Measurements from ENCODE around the gene PARD3. TPM values are rescaled to one million over a fixed set of nuclear protein-coding genes. Genes with fewer than 3 reads are reported as not detected.

PARD3 gene
- total RNA-seq, 4 donors from 2014 or later: 39.2 to 124 (median 48.0) TPM

- Histone ChIP-seq H3K4me1 (peaks cover 0 to 8% (median 0%) of the 10 kb centered on the region in 4 donors), H3K9me3 (no peaks in the 10 kb centered on the region), H3K27ac (no peak overlapping the region), H3K36me3 (no peaks in the 10 kb centered on the region), H3K27me3 (no peaks in the 10 kb centered on the region), H3K4me3 (no peak overlapping the region)
- TF ChIP-seq, protein P1, sequence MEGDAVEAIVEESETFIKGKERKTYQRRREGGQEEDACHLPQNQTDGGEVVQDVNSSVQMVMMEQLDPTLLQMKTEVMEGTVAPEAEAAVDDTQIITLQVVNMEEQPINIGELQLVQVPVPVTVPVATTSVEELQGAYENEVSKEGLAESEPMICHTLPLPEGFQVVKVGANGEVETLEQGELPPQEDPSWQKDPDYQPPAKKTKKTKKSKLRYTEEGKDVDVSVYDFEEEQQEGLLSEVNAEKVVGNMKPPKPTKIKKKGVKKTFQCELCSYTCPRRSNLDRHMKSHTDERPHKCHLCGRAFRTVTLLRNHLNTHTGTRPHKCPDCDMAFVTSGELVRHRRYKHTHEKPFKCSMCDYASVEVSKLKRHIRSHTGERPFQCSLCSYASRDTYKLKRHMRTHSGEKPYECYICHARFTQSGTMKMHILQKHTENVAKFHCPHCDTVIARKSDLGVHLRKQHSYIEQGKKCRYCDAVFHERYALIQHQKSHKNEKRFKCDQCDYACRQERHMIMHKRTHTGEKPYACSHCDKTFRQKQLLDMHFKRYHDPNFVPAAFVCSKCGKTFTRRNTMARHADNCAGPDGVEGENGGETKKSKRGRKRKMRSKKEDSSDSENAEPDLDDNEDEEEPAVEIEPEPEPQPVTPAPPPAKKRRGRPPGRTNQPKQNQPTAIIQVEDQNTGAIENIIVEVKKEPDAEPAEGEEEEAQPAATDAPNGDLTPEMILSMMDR (IDR thresholded peaks at IDR 0.05): no peak
- TF ChIP-seq POLR2A (IDR thresholded peaks at IDR 0.05): no peak
- no peak for DNase-seq
Observed at GRCh38 chr10:34697351-34698247, 117.5 kb downstream of the PARD3 start.

- H3K9me3 ChIP-seq: no peaks in the 10 kb centered on the region
- no peak for DNase-seq
- no peaks in the 10 kb centered on the region for H3K36me3 ChIP-seq
- peaks cover 0 to 8% (median 0%) of the 10 kb centered on the region in 4 donors for H3K4me1 ChIP-seq
- no peaks in the 10 kb centered on the region for H3K27me3 ChIP-seq
- no peak for TF ChIP-seq POLR2A (IDR thresholded peaks at IDR 0.05)
- TF ChIP-seq, protein P1 (IDR thresholded peaks at IDR 0.05): no peak
- no peak overlapping the region for H3K27ac ChIP-seq
- no peak overlapping the region for H3K4me3 ChIP-seq
Observed at GRCh38 chr10:34696423-34696822, 118.7 kb downstream of the PARD3 start.

GRCh38 chr10:34690383-34691049, 124.6 kb downstream of the PARD3 start:
- Histone ChIP-seq H3K36me3 (no peaks in the 10 kb centered on the region), H3K4me1 (no peaks in the 10 kb centered on the region), H3K27me3 (no peaks in the 10 kb centered on the region), H3K27ac (no peak overlapping the region), H3K4me3 (no peak overlapping the region), H3K9me3 (no peaks in the 10 kb centered on the region)
- no peak for DNase-seq
- no peak for TF ChIP-seq POLR2A (IDR thresholded peaks at IDR 0.05)
- TF ChIP-seq, protein P1 (IDR thresholded peaks at IDR 0.05): no peak

GRCh38 chr10:34689053-34689452, 126.0 kb downstream of the PARD3 start:
- H3K27ac ChIP-seq: no peak overlapping the region
- TF ChIP-seq, protein P1 (IDR thresholded peaks at IDR 0.05): no peak
- TF ChIP-seq POLR2A (IDR thresholded peaks at IDR 0.05): no peak
- H3K9me3 ChIP-seq: no peaks in the 10 kb centered on the region
- DNase-seq: no peak
- H3K4me3 ChIP-seq: no peak overlapping the region
- no peaks in the 10 kb centered on the region for H3K36me3 ChIP-seq
- no peaks in the 10 kb centered on the region for H3K4me1 ChIP-seq
- H3K27me3 ChIP-seq: no peaks in the 10 kb centered on the region

- Histone ChIP-seq H3K9me3 (no peaks in the 10 kb centered on the region), H3K36me3 (no peaks in the 10 kb centered on the region), H3K4me1 (no peaks in the 10 kb centered on the region), H3K4me3 (no peak overlapping the region), H3K27ac (no peak overlapping the region), H3K27me3 (no peaks in the 10 kb centered on the region)
- TF ChIP-seq, protein P1 (IDR thresholded peaks at IDR 0.05): no peak
- TF ChIP-seq POLR2A (IDR thresholded peaks at IDR 0.05): no peak
- DNase-seq: no peak
Observed at GRCh38 chr10:34687434-34688210, 127.5 kb downstream of the PARD3 start.

All from Peyer's patch (tissue), 4 donors.